DOHH2 (cell line): ENCODE results near the gene ZNF662.

Experiments
- EZH2phosphoT487 ChIP-seq: fragments of 200-600 bp; sonication (generic); IDR thresholded peaks from 2 replicates; pipeline ENCODE4 v1.6.1; 2017; ENCODE audit warnings: borderline replicate concordance, mild to moderate bottlenecking, antibody characterized with exemption, low read length, moderate library complexity, mixed read lengths
- TF ChIP-seq, protein P1 (sequence below): fragments of 200-600 bp; sonication (generic); IDR thresholded peaks from one replicate; pipeline ENCODE4 v1.5.1; 2014; ENCODE audit warnings: antibody characterized with exemption, mild to moderate bottlenecking, low read depth, low read length; ENCODE audit not compliant: poor library complexity, severe bottlenecking

DNA sequence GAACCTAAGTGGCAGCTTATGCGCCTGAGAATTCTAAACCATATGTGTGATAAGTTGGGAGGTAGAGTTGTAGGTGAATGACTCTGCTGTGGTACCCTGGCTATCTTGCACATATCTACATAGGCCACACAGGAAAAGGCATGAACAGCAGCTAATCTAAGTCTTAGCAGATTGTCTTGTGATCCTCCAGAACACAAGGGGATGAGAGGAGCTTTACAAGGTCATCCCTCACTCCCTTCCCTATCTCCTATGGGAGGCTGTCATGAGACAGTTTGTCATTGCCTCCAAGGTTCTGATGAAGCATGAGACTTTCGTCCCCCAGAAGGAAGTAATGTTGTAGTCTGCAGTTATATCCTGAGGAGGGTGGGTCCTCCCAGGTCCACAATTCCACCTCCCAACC lies 3.7 kb upstream of the ZNF662 start:
- TF ChIP-seq, protein P1, sequence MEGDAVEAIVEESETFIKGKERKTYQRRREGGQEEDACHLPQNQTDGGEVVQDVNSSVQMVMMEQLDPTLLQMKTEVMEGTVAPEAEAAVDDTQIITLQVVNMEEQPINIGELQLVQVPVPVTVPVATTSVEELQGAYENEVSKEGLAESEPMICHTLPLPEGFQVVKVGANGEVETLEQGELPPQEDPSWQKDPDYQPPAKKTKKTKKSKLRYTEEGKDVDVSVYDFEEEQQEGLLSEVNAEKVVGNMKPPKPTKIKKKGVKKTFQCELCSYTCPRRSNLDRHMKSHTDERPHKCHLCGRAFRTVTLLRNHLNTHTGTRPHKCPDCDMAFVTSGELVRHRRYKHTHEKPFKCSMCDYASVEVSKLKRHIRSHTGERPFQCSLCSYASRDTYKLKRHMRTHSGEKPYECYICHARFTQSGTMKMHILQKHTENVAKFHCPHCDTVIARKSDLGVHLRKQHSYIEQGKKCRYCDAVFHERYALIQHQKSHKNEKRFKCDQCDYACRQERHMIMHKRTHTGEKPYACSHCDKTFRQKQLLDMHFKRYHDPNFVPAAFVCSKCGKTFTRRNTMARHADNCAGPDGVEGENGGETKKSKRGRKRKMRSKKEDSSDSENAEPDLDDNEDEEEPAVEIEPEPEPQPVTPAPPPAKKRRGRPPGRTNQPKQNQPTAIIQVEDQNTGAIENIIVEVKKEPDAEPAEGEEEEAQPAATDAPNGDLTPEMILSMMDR: no peak
- no peak for TF ChIP-seq EZH2phosphoT487
